Mucosa of descending colon (tissue), 3 donors: ENCODE data around the gene CDC42BPB. TPM values are rescaled to one million over a fixed set of nuclear protein-coding genes. Genes with fewer than 3 reads are reported as not detected.

Experiments used
- ATAC-seq: fragments of 200-7000 bp; cut with Tn5 transposase; one replicate; pipeline ENCODE4 v1.9.1; 2020; ENCODE audit warnings: mild to moderate bottlenecking, moderate library complexity
- DNase-seq, 3 donors: peaks; one replicate each; pipeline ENCODE4 v3.0.0-alpha.2; 2020
- H3K36me3 ChIP-seq: fragments of 200-600 bp; one replicate; pipeline ENCODE4 v1.8.0; 2021; ENCODE audit warnings: low read depth, mild to moderate bottlenecking
- H3K4me1 ChIP-seq: fragments of 200-600 bp; one replicate; pipeline ENCODE4 v1.8.0; 2021; ENCODE audit warnings: low read depth, mild to moderate bottlenecking
- H3K4me3 ChIP-seq: fragments of 200-600 bp; one replicate; pipeline ENCODE4 v1.8.0; 2021; ENCODE audit warnings: mild to moderate bottlenecking
- H3K9me3 ChIP-seq: fragments of 200-600 bp; one replicate; pipeline ENCODE4 v1.8.0; 2021; ENCODE audit warnings: mild to moderate bottlenecking
- CTCF ChIP-seq: fragments of 200-600 bp; IDR thresholded peaks from one replicate; pipeline ENCODE4 v1.8.0; 2022; ENCODE audit warnings: antibody characterized with exemption, mild to moderate bottlenecking
- intact Hi-C, 2 donors: fragments of 100-400 bp; cut with DNase I in 1 of 2; cut with micrococcal nuclease in 1 of 2; formaldehyde crosslinking; loops; one replicate each; pipeline versions ENCODE4 v1.11.0 to v1.11.1; 2022; cut with DNase I, micrococcal nuclease
- total RNA-seq, 3 donors: library from RNA; stranded (reverse); fragmentation: NEBNext Ultra II Directional in 2 of 3; extraction: Animal tissue kit (Norgen Biotek cat#: 25700) in 2 of 3; gene quantifications; one replicate each; pipeline versions ENCODE4 v1.2.1 to v1.2.4, GENCODE V29; 2021 to 2023
- donor health status: DM: no; HTN: no; CAD: no; lungs with moderate emphysema.
- donor health status: DM: no; HTN: no; CAD: no.
- donor health status: DM: no; HTN: yes; CAD: no.

Gene CDC42BPB
- total RNA-seq, 3 donors from 2014 or later: 77.6 to 106 (median 84.4) TPM

DNA sequence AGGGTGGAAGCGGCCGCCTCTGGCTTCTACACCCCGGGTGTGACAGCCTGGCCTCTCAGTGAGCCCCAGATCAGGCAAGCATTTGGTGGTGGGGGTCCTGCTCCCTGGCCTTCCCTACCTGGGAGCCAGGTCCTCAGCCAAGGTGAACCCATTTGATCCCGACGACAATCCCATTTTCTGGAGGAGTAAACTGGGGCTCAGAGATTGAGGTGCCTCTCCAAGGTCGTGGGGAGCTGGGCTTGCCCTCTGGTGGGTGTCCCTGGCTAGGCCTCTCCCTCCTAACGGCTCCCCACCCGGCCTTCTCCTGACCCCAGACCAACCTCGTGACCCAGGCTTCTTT is 34.5 kb upstream of the CDC42BPB start:
- peaks cover 25% of the 10 kb centered on the region for H3K4me1 ChIP-seq
- intact Hi-C loops: no loop called here
- H3K36me3 ChIP-seq: no peaks in the 10 kb centered on the region
- H3K9me3 ChIP-seq: no peaks in the 10 kb centered on the region
- TF ChIP-seq CTCF: no peak
- DNase-seq: no peak
- H3K4me3 ChIP-seq: no peak overlapping the region
- ATAC-seq: no peak

- DNase-seq (peak; percentile 80 to 87 (median 83)), ATAC-seq (peak; percentile 65)
- TF ChIP-seq CTCF: no peak
- H3K4me3 ChIP-seq: no peak overlapping the region
- intact Hi-C loops: no loop called here
- H3K9me3 ChIP-seq: no peaks in the 10 kb centered on the region
- H3K4me1 ChIP-seq: peaks cover 25% of the 10 kb centered on the region
- no peaks in the 10 kb centered on the region for H3K36me3 ChIP-seq
These were observed 33.9 kb upstream of the CDC42BPB start for GRCh38 chr14:103091041-103091882.

GRCh38 chr14:103090481-103091020 is 33.2 kb upstream of the CDC42BPB start:
- Histone ChIP-seq H3K4me3 (no peak overlapping the region), H3K36me3 (no peaks in the 10 kb centered on the region), H3K4me1 (peaks cover 19% of the 10 kb centered on the region), H3K9me3 (no peaks in the 10 kb centered on the region)
- DNase-seq: peak in 1 of 3 donors; percentile 49
- no peak for TF ChIP-seq CTCF
- ATAC-seq: no peak
- intact Hi-C loops: no loop called here

GRCh38 chr14:103089386-103090335 is 32.3 kb upstream of the CDC42BPB start:
- no peaks in the 10 kb centered on the region for H3K36me3 ChIP-seq
- ATAC-seq (no peak), DNase-seq (peak in 1 of 3 donors; percentile 37)
- H3K4me3 ChIP-seq: no peak overlapping the region
- intact Hi-C loops: no loop called here
- no peak for TF ChIP-seq CTCF
- no peaks in the 10 kb centered on the region for H3K9me3 ChIP-seq
- H3K4me1 ChIP-seq: peaks cover 16% of the 10 kb centered on the region

- Histone ChIP-seq H3K36me3 (no peaks in the 10 kb centered on the region), H3K4me1 (peaks cover 12% of the 10 kb centered on the region), H3K4me3 (no peak overlapping the region), H3K9me3 (no peaks in the 10 kb centered on the region)
- TF ChIP-seq CTCF: no peak
- DNase-seq (peak in 1 of 3 donors; percentile 33), ATAC-seq (no peak)
- intact Hi-C loops: no loop called here
These were observed 31.6 kb upstream of the CDC42BPB start for GRCh38 chr14:103088921-103089320.
